Measurements from ENCODE around the gene CD244.
"Not testable (repeated sequence)": the region's sequence is repeated elsewhere in the genome, so short reads cannot be mapped to it uniquely, and the experiment has no call there.

The CD244 gene, protein sequence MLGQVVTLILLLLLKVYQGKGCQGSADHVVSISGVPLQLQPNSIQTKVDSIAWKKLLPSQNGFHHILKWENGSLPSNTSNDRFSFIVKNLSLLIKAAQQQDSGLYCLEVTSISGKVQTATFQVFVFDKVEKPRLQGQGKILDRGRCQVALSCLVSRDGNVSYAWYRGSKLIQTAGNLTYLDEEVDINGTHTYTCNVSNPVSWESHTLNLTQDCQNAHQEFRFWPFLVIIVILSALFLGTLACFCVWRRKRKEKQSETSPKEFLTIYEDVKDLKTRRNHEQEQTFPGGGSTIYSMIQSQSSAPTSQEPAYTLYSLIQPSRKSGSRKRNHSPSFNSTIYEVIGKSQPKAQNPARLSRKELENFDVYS

GRCh38 chr1:160862203-160863060 is at the start of gene CD244:
CD244 (minus strand) TSS chr1:160862887; CDS start chr1:160862677, 210 bp downstream.
- DNase-seq (ENCODE audit: low spot score), result no peak

DNA sequence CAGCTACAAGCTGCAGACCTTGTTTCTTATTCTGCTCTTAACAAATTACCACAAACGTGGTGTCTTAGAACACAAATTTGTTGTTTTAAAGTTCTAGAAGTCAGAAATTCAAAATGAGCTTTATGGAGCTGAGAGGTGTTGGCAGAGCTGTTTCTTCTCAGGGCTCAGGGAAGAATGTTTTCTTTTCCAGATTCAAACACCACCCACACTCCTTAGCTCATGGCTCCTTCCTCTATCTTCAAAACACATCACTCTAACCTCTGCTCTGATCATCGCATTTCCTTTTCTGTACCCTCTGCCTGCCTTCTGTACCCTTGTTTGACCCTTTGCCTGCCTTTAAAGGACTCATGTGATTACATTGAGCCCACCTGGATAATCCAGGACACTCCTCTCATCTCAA is 49.2 kb upstream of the CD244 start:
- DNase-seq (ENCODE audit: low spot score), result no peak

DNA sequence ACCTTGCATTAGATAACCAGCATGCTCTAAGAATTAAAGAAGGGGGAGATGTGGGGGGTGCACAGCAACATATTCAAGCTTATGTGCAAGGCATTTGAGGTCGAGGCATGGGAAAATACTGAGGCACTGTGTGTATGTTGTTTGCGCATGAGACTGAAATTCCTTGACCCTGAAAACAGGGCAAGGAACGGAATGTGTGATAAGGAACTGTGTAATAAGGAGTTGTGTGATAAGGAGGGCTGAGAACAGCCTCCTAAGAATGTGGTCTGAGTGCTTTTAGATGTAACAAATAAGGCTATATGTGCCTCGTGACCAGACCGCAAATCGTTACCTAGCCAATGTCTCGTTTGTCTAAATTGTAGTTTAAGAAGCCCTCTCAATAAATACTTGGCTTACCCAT is 48.8 kb upstream of the CD244 start:
- no peak for DNase-seq (ENCODE audit: low spot score)

DNA sequence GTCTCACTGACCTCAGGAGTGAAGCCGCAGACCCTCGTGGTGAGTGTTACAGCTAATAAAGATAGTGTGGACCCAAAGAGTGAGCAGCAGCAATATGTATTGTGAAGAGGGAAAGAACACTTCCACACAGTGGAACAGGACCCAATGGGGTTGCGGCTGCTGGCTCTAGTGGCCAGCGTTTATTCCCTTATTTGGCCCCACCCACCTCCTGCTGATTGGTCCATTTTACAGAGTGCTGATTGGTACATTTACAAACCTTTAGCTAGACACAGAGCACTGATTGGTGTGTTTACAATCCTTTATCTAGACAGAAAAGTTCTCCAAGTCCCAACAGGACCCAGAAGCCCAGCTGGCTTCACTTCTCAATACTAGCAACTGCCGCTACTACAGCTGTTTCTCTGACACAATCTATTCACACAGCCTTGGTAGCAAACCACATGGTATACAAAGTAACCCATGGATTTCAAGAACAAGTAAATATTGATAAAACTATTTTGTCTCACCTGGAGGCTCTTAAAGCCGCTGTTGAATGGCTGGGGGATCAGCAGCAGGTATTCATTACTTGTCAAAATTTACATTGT is 47.6 kb upstream of the CD244 start:
- no peak for DNase-seq (ENCODE audit: low spot score)

DNA sequence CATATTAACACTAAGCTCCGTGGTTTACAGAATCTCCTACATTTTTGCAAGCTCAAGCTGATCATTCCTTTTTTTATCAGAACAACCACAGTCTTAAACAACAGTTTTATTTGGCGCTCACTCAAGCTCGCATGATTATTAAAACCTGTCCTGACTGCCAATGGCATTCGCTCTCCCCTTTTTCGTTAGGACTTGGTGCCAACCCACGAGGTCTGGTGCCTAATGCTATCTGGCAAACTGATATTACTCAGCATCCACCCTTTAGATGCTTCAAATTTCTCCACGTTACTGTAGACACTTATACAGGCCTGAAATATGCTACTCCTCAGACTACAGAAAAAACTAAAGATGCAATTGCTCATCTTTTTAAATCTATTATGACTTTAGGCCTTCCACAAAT is 45.3 kb upstream of the CD244 start:
- DNase-seq (ENCODE audit: low spot score), result no peak

- DNase-seq (ENCODE audit: low spot score), result no peak
Measured at GRCh38 chr1:160905617-160905989, 42.9 kb upstream of the CD244 start.

DNA sequence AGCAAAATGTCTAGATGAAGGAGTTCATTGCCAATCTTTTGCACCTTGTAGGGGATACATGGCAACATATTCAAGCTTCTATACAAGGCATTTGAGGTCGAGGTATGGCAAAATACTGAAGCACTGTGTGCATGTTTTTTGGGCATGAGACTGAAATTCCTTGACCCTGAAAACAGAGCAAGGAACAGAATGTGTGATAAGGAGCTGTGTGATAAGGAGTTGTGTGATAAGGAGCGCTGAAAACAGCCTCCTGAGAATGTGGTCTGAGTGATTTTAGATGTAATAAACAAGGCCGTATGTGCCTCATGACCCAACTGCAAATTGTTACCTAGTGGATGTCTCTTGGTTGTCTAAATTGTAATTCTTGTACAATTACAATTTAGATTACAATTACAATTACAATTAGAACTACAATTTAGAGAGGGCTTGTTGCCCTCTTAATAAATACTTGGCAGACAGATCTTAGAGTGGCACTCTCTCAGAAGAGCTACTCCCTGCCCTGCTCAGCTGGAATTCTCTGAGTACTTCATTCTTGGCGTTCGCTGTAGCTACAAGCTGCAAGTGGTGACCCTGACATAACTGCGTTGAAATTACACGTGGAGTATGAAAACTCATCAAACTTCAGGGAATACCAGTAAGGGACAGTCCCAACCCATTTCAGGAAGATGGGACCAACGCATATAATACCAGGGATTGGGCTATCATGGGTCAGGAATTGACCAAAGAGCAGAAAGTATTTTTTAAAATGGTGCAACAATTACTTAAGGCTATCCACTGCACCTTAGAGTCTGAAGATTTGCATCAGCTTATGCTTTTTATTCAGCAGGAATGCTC is 42.3 kb upstream of the CD244 start:
- DNase-seq (ENCODE audit: low spot score), result no peak

GRCh38 chr1:160902251-160902650 is 39.6 kb upstream of the CD244 start:
- DNase-seq (ENCODE audit: low spot score), result not testable (repeated sequence)

- DNase-seq (ENCODE audit: low spot score), result no peak
Measured at GRCh38 chr1:160901768-160902167, 39.1 kb upstream of the CD244 start.

GRCh38 chr1:160900683-160901082 is 38.0 kb upstream of the CD244 start:
- DNase-seq (ENCODE audit: low spot score), result not testable (repeated sequence)

DNA sequence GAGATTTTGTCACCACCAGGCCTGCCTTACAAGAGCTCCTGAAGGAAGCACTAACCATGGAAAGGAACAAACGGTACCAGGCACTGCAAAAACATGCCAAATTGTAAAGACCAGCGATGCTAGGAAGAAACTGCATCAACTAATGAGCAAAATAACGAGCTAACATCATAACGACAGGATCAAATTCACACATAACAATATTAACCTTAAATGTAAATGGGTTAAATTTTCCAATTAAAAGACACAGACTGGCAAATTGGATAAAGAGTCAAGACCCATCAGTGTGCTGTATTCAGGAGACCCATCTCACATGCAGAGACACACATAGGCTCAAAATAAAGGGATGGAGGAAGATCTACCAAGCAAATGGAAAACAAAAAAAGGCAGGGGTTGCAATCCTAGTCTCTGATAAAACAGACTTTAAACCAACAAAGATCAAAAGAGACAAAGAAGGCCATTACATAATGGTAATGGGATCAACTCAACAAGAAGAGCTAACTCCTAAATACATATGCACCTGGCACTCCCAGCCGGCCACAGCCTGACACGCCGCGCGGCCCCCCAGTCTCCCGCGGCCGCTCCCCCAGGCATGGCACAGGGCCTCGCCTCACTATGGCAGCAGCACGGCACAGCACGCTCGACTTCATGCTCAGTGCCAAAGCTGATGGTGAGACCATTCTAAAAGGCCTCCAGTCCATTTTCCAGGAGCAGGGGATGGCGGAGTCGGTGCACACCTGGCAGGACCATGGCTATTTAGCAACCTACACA is 31.9 kb upstream of the CD244 start:
- DNase-seq (ENCODE audit: low spot score), result not testable (repeated sequence)

DNA sequence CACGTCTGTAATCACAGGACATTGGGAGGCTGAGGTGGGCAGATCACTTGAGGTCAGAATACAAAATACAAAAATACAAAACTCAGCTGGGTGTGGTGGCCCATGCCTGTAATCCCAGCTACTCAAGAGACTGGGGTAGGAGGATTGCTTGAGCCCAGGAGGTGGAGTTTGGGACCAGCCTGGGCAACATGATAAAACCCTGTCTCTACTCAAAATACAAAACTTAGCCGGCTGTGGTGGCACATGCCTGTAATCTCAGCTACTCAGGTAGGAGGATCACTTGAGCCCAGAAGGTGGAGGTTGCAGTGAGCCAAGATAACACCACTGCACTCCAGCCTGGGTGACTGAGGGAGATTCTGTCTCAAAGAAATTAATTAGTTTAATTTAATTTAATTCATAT is 28.8 kb upstream of the CD244 start:
- no peak for DNase-seq (ENCODE audit: low spot score)

GRCh38 chr1:160888926-160889325 is 26.2 kb upstream of the CD244 start:
- no peak for DNase-seq (ENCODE audit: low spot score)

DNA sequence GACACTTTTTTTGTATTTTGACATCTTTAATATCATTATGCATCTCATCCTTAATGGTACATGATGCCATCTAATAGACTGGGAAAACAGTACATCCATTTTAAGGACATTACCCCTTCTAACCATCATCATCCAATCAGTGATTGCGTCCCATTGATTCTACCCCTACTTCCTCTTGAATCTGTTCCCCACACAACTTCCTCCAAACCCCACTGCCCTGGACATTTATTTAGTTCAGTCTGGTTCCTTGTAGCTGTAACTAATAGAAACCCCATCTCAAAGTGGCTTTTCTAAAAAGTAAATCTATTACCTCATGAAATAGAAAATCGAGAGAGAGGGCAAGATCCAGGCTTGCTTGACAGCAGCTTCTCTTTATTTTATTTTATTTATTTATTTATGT is 24.4 kb upstream of the CD244 start:
- no peak for DNase-seq (ENCODE audit: low spot score)

DNA sequence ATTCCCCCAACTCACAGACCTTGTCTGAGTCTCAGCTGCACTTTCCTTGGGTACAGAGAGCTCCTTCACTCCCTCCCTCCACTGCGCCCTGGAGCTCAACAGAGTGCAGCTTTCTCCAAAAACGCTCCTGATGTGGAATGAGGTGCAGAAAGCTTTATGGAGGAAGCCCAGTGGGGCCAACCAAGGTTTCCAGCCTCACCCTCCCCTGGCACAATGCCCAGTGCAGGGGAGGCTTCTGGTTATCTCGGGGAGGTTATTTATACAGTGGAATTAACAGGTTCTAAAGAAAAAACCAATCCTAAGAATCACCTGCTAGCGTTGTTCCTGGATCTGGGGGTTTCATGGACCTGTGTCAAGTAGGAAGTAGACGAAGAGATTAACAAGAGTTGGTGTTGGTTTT is 22.4 kb upstream of the CD244 start, which contains the start of gene ITLN1:
TSS of gene ITLN1 (minus strand) at position 139 of the 400 bp plus-strand sequence. CDS start 303 bp downstream, outside the sequence.
- no peak for DNase-seq (ENCODE audit: low spot score)

DNA sequence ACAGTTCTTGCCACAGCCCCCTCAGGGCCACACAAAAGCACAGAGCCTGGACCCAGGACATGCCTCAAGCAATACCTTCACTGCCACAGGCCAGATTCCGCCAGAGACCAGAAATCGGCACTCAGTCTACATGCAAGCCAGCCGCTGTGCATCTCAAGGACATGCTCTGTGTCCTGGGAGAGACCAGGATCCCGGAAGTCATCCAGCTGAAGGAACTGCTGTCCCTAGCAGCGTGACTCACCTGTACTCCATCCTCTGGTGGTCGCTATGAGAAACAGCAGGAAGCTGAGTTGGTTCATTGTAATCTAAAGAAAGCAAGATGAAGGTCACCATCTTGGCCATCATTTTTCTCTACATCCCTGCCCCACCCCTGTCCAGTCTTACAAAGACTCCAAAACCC is 21.9 kb upstream of the CD244 start:
- peak; percentile 42 for DNase-seq (ENCODE audit: low spot score)

- DNase-seq (ENCODE audit: low spot score), result no peak
Measured at GRCh38 chr1:160883581-160884513, 21.2 kb upstream of the CD244 start.

DNA sequence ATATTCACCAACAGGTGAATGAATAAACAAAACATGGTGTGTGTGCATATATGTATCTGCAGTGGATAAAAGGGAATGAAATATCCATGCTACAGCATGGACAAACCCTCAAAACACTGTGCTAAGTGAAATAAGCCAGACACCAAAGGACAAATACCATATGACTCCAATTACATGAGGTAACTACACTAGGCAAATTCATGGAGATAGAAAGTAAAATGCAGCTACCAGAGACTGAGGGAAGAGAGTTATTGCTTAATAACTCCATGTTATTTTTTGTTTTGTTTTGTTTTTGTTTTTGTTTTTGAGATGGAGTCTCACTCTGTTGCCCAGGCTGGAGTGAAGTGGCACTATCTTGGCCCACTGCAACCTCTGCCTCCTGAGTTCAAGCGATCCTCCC is 19.9 kb upstream of the CD244 start:
- DNase-seq (ENCODE audit: low spot score), result no peak

DNA sequence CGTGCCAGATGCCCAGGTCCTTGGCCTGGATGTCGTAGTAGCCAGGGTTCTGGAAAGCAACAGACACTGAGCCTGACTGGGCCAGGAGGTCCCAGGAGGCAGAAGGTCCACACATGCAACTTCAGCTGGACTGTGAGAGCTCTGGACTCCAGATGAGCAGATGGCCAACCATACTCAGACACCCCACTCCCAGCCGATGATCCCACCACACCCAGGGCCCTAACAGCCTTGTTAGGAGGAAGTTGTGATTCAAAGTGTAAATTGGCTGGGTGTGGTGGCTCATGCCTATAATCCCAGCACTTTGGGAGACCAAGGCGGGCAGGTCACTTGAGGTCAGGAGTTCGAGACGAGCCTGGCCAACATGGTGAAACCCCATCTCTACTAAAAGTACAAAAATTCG is 18.6 kb upstream of the CD244 start:
- not testable (repeated sequence) for DNase-seq (ENCODE audit: low spot score)

DNA sequence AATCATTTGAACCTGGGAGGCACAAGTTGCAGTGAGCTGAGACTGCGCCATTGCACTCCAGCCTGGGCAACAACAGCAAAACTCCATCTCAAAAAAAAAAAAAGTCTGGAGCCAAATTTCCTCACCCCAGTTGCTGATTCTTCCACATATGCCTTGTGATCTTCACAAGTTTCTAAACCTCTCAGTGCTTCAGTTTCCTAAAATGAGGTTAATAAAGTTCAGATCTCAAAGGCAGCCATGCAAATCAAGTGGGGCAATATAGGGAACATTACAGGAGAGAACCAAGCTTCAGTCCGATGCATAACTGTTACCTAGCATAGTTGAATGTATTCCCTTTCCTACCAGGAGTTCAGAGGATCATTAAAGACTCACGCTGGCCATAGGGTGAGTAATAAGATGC is 17.5 kb upstream of the CD244 start:
- DNase-seq (ENCODE audit: low spot score), result no peak

All from kidney tubule cell (primary cell).